RKO (cell line): ENCODE measurements around the gene SLC16A10.
"Not testable (repeated sequence)": the region's sequence is repeated elsewhere in the genome, so short reads cannot be mapped to it uniquely, and the experiment has no call there.

Source experiments
- DNase-seq: peaks from one replicate; pipeline ENCODE4 v3.0.0-alpha.2; 2016; ENCODE audit warnings: low spot score

SLC16A10 gene

GRCh38 chr6:111132669-111133068 is 45.4 kb downstream of the SLC16A10 start:
- not testable (repeated sequence) for DNase-seq

GRCh38 chr6:111134236-111134869 is 47.0 kb downstream of the SLC16A10 start:
- DNase-seq = not testable (repeated sequence)

- not testable (repeated sequence) for DNase-seq
Observed at GRCh38 chr6:111137489-111138093, 50.3 kb downstream of the SLC16A10 start.

- no peak for DNase-seq
Observed at GRCh38 chr6:111147440-111147839, 60.1 kb downstream of the SLC16A10 start.

GRCh38 chr6:111148110-111148509 is 60.8 kb downstream of the SLC16A10 start:
- DNase-seq = no peak

- no peak for DNase-seq
Observed at GRCh38 chr6:111150577-111150976, 63.3 kb downstream of the SLC16A10 start.

GRCh38 chr6:111154981-111155380 is 67.7 kb downstream of the SLC16A10 start:
- DNase-seq = peak; percentile 36

GRCh38 chr6:111157412-111157811 is 70.1 kb downstream of the SLC16A10 start:
- no peak for DNase-seq

GRCh38 chr6:111159633-111160032 is 72.3 kb downstream of the SLC16A10 start:
- DNase-seq = peak; percentile 50

- DNase-seq = no peak
Observed at GRCh38 chr6:111161650-111162049, 74.3 kb downstream of the SLC16A10 start.

GRCh38 chr6:111162504-111162903 is 75.2 kb downstream of the SLC16A10 start:
- DNase-seq = no peak

GRCh38 chr6:111171577-111172400 is 84.5 kb downstream of the SLC16A10 start:
- DNase-seq = no peak

- no peak for DNase-seq
Observed at GRCh38 chr6:111172563-111172962, 85.3 kb downstream of the SLC16A10 start.

- DNase-seq = peak; percentile 29
Observed at GRCh38 chr6:111173341-111173740, 86.0 kb downstream of the SLC16A10 start.

- DNase-seq = no peak
Observed at GRCh38 chr6:111173946-111174345, 86.6 kb downstream of the SLC16A10 start.

GRCh38 chr6:111175109-111175508 is 87.8 kb downstream of the SLC16A10 start:
- DNase-seq = no peak

- DNase-seq = no peak
Observed at GRCh38 chr6:111176038-111176759, 88.9 kb downstream of the SLC16A10 start.

- no peak for DNase-seq
Observed at GRCh38 chr6:111176760-111177099, 89.4 kb downstream of the SLC16A10 start.

GRCh38 chr6:111177131-111177530 is 89.8 kb downstream of the SLC16A10 start:
- no peak for DNase-seq

GRCh38 chr6:111183702-111184517 is 96.6 kb downstream of the SLC16A10 start:
- DNase-seq = no peak

- no peak for DNase-seq
Observed at GRCh38 chr6:111184827-111185532, 97.7 kb downstream of the SLC16A10 start.
